HepG2 (cell line): ENCODE measurements around the gene FTCD. TPM values are rescaled to one million over a fixed set of nuclear protein-coding genes. Genes with fewer than 3 reads are reported as not detected.

Source experiments
- AGO2 ChIP-seq: fragments of 200-400 bp; formaldehyde crosslinking; optimal IDR thresholded peaks from 2 replicates; pipeline ENCODE3; 2017; ENCODE audit warnings: mild to moderate bottlenecking, low read depth, low read length, moderate library complexity
- ATF3 ChIP-seq: sonication (generic); formaldehyde crosslinking; IDR thresholded peaks from 2 replicates; pipeline ENCODE4 v1.4.0; 2020; ENCODE audit warnings: missing genetic modification reagents
- DMTF1 ChIP-seq: sonication (generic); formaldehyde crosslinking; IDR thresholded peaks from 2 replicates; pipeline ENCODE4 v1.4.0; 2020; ENCODE audit warnings: mild to moderate bottlenecking, missing genetic modification reagents
- DPF2 ChIP-seq: sonication (generic); formaldehyde crosslinking; IDR thresholded peaks from 2 replicates; pipeline ENCODE4 v1.4.0; 2020; ENCODE audit warnings: mild to moderate bottlenecking, low read depth, missing genetic modification reagents, borderline replicate concordance
- FOXJ3 ChIP-seq: sonication (generic); formaldehyde crosslinking; IDR thresholded peaks from 2 replicates; pipeline ENCODE4 v1.4.0; 2020; ENCODE audit warnings: missing genetic modification reagents, mild to moderate bottlenecking, borderline replicate concordance
- GABPA ChIP-seq, 2 experiments: IDR thresholded peaks; 2 replicates each; pipeline ENCODE4 v1.6.1; 2011 to 2016; ENCODE audit warnings: low read depth in 2 of 2, low read length in 1 of 2, missing biosample characterization in 1 of 2, missing genetic modification characterization in 1 of 2
- HIC2 ChIP-seq: sonication (generic); formaldehyde crosslinking; IDR thresholded peaks from 2 replicates; pipeline ENCODE4 v1.9.0; 2022; ENCODE audit warnings: low read depth, missing genetic modification reagents
- KDM2A ChIP-seq: sonication (generic); formaldehyde crosslinking; IDR thresholded peaks from 2 replicates; pipeline ENCODE4 v1.4.0; 2020; ENCODE audit warnings: low read depth, missing genetic modification reagents, borderline replicate concordance
- MXD3 ChIP-seq: IDR thresholded peaks from 2 replicates; pipeline ENCODE4 v1.6.1; 2016; ENCODE audit warnings: mild to moderate bottlenecking, missing biosample characterization, missing genetic modification reagents
- REL ChIP-seq: sonication (generic); formaldehyde crosslinking; conservative IDR thresholded peaks from 2 replicates; pipeline ENCODE4 v1.8.0; 2022; ENCODE audit warnings: mild to moderate bottlenecking, missing genetic modification reagents, moderate library complexity
- SNAPC2 ChIP-seq: sonication (generic); formaldehyde crosslinking; IDR thresholded peaks from 2 replicates; pipeline ENCODE4 v1.8.1; 2022; ENCODE audit warnings: mild to moderate bottlenecking, missing genetic modification reagents
- SOX13 ChIP-seq, 3 experiments: fragments of 450-650 bp in 1 of 3; sonication (generic) in 1 of 3; formaldehyde crosslinking in 1 of 3; IDR thresholded peaks in 2 of 3; conservative IDR thresholded peaks in 1 of 3; 2 replicates each; pipeline versions ENCODE4 v1.5.0 to v1.6.1; 2016 to 2020; ENCODE audit warnings: antibody characterized with exemption in 1 of 3, mild to moderate bottlenecking in 1 of 3, missing compliant biosample characterization in 1 of 3, missing genetic modification reagents in 1 of 3, moderate library complexity in 1 of 3
- TCF12 ChIP-seq, 2 experiments: fragments of 450-650 bp in 1 of 2; sonication (generic) in 1 of 2; formaldehyde crosslinking in 1 of 2; IDR thresholded peaks; 2 replicates each; pipeline versions ENCODE4 v1.6.1 to v1.8.0; 2017 to 2022; ENCODE audit warnings: antibody characterized with exemption in 1 of 2, mild to moderate bottlenecking in 1 of 2, missing genetic modification reagents in 1 of 2, moderate library complexity in 1 of 2
- TOPORS ChIP-seq: sonication (generic); formaldehyde crosslinking; IDR thresholded peaks from 2 replicates; pipeline ENCODE4 v1.8.0; 2023; ENCODE audit warnings: mild to moderate bottlenecking, missing genetic modification reagents
- ZMAT3 ChIP-seq: sonication (generic); formaldehyde crosslinking; conservative IDR thresholded peaks from 2 replicates; pipeline ENCODE4 v1.7.0; 2021; ENCODE audit warnings: missing genetic modification reagents
- ZMYM4 ChIP-seq: sonication (generic); formaldehyde crosslinking; IDR thresholded peaks from 2 replicates; pipeline ENCODE4 v1.8.1; 2023; ENCODE audit warnings: mild to moderate bottlenecking, missing genetic modification reagents
- ZNF280B ChIP-seq: sonication (generic); formaldehyde crosslinking; IDR thresholded peaks from 2 replicates; pipeline ENCODE4 v1.5.0; 2020; ENCODE audit warnings: missing genetic modification reagents, mild to moderate bottlenecking, borderline replicate concordance
- ZNF619 ChIP-seq: sonication (generic); formaldehyde crosslinking; IDR thresholded peaks from 2 replicates; pipeline ENCODE4 v1.4.0; 2020; ENCODE audit warnings: mild to moderate bottlenecking, missing genetic modification reagents
- ZNF839 ChIP-seq: sonication (generic); formaldehyde crosslinking; IDR thresholded peaks from 2 replicates; pipeline ENCODE4 v1.4.0; 2020; ENCODE audit warnings: missing genetic modification reagents, mild to moderate bottlenecking, borderline replicate concordance
- polyA plus RNA-seq, 8 experiments: library from polyadenylated mRNA; depleted of rRNA in 3 of 8; stranded (reverse) in 7 of 8; unstranded in 1 of 8; fragments of >200 nt; fragmentation: Illumina TruSeq in 4 of 8; extraction: Trizol in 4 of 8; gene quantifications; 2 replicates each; pipeline versions ENCODE4 v1.2.1 to v1.2.3, GENCODE V29; 2011 to 2016; ENCODE audit warnings: low read depth in 4 of 8, missing spikeins in 1 of 8, mixed read lengths in 1 of 8; ENCODE audit not compliant: insufficient read depth in 1 of 8
- total RNA-seq, 5 experiments: library from RNA; depleted of rRNA; stranded (reverse); fragments of >200 nt; fragmentation: Illumina TruSeq; extraction: Trizol; gene quantifications; 2 replicates each; pipeline ENCODE4 v1.2.3, GENCODE V29; 2016; ENCODE audit warnings: low read depth in 1 of 5

Gene FTCD
- total and polyA plus RNA-seq, 2 of the 13 experiments (the other 11 are each of a cell fraction or from before 2014, with no cell fraction given) = 75.7 to 105 TPM

- TF ChIP-seq TCF12 (IDR thresholded peaks at IDR 0.05) (no peak), TCF12 (CRISPR knock-in tag; IDR thresholded peaks at IDR 0.05) (no peak; the same call in 1 of the 2 replicates), TOPORS (CRISPR knock-in tag) (no peak), HIC2 (CRISPR knock-in tag) (0 out of 2 replicates have a peak, but pooled peaks have one; percentile 20), SOX13 (IDR thresholded peaks at IDR 0.05) (peak; percentile 44; the same call in 1 of the 2 replicates), SOX13 (CRISPR knock-in tag; conservative IDR thresholded peaks at IDR 0.05 in 1 of 2, IDR thresholded peaks at IDR 0.05 in 1 of 2) (peak in 1 of 2 experiments; percentile 21; a peak in 2 of 4 replicates), DMTF1 (CRISPR knock-in tag) (no peak), MXD3 (CRISPR knock-in tag) (peak; percentile 62; the same call in 1 of the 2 replicates), AGO2 (peak; percentile 22), FOXJ3 (CRISPR knock-in tag) (0 out of 2 replicates have a peak, but pooled peaks have one; percentile 25), DPF2 (CRISPR knock-in tag) (peak; percentile 82), ATF3 (CRISPR knock-in tag) (0 out of 2 replicates have a peak, but pooled peaks have one; percentile 5), ZNF280B (CRISPR knock-in tag) (no peak), ZMYM4 (CRISPR knock-in tag) (peak; percentile 46; the same call in 1 of the 2 replicates), SNAPC2 (CRISPR knock-in tag) (peak; percentile 67; the same call in 1 of the 2 replicates), KDM2A (peak; percentile 49; the same call in 1 of the 2 replicates), ZNF619 (CRISPR knock-in tag) (no peak), ZNF839 (CRISPR knock-in tag) (peak; percentile 68; the same call in 1 of the 2 replicates), GABPA (IDR thresholded peaks at IDR 0.05; ENCODE audit: low read depth, low read length) (no peak), GABPA (CRISPR knock-in tag; IDR thresholded peaks at IDR 0.05; ENCODE audit: low read depth) (peak; percentile 30; the same call in 1 of the 2 replicates), ZMAT3 (peak; percentile 31; the same call in 1 of the 2 replicates), REL (0 out of 2 replicates have a peak, but pooled peaks have one; percentile 2)
Measured at GRCh38 chr21:46153247-46154154, 1.9 kb downstream of the FTCD start (continued).
